ENCODE data around the gene LSP1. TPM values are rescaled to one million over a fixed set of nuclear protein-coding genes. Genes with fewer than 3 reads are reported as not detected.

The LSP1 gene
- total and polyA plus RNA-seq, 2 of the 8 experiments (the other 6 are each of a cell fraction or from before 2014, with no cell fraction given) = 0.03 TPM; not detected in 1

- TF ChIP-seq JUND (IDR thresholded peaks at IDR 0.05; ENCODE audit: low read length) (no peak), EZH2 (IDR thresholded peaks at IDR 0.05; ENCODE audit: low read depth, low read length, severe bottlenecking) (no peak)
Observed at GRCh38 chr11:1827931-1828330, 25.0 kb upstream of the LSP1 start (continued).

All from H1 (cell line).